Activated CD8-positive, alpha-beta memory T cell treated with anti-CD3 and anti-CD28 coated beads, Interleukin-2, amount 50 U/mL, for 24 hours (primary cell): Measurements from ENCODE around the gene CHPF.

Experiments used
- DNase-seq: peaks from one replicate; pipeline ENCODE4 v3.0.0-alpha.2; 2020; ENCODE audit errors: extremely low read depth

CHPF gene

GRCh38 chr2:219533930-219534661 is 9.5 kb downstream of the CHPF start:
- DNase-seq = no peak

- DNase-seq = no peak
These were observed 11.3 kb downstream of the CHPF start for GRCh38 chr2:219532378-219532649.

- DNase-seq = no peak
These were observed 11.8 kb downstream of the CHPF start for GRCh38 chr2:219531639-219532377.

DNA sequence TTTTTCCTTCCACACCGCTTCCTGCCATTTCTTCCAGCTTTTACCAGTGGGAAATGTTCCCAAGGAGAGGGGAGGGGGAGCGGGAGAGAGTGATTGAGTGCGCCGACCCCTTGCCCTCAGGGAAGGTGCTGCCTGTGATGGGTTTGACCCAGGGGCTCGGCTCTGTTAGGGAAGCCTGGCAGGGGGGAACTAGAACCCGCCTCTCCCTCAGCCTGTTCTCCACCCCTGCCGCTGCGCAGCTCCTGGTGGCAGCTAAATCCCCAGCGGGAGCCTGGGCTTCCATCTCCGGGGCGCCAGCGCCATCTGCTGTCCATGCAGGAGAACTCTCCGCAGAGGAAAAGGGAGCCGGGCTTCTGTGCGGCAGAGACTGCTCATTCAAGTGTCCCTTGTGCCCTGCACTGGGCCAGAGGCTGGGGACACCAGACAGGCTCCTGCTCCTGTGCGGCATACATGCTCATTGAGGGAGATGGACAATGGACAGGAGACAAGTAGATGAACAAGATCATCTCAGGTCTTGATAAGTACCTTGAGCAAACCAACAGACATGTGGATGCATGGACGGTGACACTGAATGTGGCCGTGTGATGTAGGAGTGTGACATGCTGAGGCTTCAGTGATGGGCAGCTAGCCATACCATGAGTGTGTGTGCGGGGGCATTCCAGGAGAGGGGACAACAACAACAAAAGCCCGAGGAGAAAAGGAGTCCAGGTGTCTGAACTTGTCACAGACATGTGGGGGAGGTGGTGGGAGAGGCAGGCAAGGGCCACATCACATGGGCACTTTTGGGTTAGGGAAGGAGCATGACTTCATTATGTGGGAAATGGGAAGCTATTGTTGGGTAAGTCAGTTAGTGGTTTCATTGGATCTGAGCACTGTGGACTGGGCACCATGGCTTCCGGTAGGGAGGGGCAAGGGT is 13.3 kb downstream of the CHPF start:
- DNase-seq = peak; percentile 55

DNA sequence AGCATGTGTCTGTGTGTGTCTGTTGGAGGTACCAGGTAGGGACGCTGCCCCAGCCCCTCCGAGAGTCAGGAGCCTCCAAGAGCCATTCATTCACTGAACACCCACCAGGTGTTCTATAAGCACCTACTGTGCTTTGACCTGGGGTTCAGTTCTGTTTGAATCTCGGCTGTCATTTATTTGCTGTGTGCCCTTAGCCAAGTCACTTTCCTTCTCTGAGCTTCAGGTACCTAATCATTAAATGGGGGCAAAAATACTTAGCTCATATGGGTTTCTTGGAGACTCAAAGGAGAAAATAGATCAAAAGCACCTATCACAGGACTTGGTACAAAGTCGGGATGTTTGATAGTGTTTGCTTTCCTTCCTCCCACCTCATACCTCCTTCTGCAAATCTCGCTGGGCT is 16.1 kb downstream of the CHPF start:
- no peak for DNase-seq

DNA sequence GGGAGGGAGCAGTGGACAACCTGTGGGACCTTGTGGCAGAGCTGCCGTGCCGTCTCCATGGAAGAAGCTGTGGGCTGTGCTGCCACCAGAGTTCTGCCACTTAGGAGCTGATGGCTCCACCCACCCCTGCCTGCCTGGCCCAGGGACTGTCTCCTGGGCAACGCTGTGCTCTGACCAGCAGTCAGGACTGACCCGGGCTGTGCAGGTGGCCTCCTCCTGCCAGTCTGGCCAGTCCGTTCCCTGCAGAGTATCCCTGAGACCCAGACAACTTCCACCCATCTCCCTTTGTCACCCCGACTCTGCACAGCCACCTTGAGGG is 16.6 kb downstream of the CHPF start:
- no peak for DNase-seq

GRCh38 chr2:219526320-219527075 is 17.1 kb downstream of the CHPF start:
- no peak for DNase-seq

DNA sequence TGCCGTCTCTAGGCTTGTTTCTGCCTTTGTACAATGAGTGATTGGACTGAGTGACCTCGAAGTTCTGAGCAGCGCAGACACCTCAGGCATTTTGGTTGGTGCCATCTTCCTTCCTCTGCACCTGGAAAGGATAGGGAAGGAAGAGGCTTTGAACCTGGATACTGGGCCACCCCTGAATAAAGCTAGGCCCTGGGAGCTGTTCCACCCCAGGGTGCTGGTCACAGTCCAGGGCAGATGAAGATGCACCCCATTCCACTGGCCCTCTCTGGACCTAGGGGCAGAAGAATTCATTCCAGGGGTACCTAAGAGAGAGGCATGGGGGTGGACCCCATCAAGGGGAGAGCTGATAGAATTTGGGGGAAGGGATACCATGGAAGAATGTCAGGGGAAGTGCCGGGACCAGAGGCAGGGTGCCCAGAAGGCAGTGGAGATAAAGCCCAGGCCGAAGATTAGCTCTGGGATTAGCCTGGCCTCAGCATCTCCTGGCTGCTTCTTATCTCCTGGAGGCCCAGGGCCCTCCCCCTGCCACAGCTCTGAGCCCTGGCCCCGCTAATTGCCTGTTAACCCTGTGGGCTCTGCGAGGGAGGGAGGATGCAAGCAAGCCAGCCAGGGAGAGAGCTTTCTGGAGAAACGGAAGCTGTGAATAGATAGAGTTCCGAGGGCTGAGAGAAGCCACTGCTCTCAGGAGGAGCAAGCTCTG is 17.9 kb downstream of the CHPF start:
- no peak for DNase-seq

DNA sequence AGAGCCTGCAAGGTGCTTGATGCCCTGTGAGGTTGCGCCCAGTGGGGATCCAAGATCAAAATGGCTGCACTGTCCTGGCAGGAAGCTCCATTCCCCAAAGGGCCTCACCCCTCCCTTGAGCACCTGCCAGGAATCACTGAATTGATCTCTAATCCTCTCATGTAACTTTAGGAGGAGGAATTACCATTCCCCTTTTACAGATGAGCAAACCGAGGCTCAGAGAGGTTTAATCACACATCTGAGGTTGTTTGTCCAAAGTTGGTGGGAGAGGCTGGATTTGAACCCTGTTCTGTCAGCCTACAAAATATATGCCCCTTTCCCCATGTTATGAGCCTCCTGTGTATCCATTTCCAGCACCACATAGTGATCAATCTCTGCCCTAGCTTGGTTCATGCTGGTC is 18.8 kb downstream of the CHPF start:
- no peak for DNase-seq

DNA sequence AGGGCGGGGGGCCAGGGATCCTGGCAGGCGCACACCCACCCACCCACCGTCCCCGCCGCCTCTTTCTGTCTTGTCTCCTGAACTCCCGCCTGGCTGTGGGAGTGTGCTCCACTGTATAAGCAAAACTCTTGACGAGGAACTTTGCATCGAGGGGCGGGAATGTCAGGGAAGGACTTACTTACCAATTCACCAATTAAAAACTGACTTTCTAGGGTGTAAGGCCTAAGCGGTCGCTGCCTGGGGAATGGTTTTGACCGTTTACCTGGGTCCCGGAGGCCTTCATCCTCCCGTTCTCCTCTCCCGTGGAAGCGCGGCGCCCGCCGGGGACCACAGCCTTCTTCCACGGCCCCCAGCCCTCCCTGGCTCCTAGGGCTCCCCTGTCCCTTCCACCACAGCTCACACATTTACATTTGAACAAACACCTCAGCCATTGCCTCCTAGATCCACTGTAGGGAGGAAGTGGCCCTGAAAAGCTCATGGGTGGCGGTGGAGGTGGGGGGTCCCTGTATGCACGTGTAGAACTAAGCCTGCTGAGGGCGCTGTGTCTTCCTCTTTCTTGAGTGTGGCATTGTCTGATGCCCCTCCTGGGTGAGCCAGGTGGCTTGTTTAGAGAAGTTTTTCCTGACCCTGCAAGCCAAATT is 20.5 kb downstream of the CHPF start:
- no peak for DNase-seq

GRCh38 chr2:219522111-219523030 is 21.2 kb downstream of the CHPF start:
- no peak for DNase-seq

DNA sequence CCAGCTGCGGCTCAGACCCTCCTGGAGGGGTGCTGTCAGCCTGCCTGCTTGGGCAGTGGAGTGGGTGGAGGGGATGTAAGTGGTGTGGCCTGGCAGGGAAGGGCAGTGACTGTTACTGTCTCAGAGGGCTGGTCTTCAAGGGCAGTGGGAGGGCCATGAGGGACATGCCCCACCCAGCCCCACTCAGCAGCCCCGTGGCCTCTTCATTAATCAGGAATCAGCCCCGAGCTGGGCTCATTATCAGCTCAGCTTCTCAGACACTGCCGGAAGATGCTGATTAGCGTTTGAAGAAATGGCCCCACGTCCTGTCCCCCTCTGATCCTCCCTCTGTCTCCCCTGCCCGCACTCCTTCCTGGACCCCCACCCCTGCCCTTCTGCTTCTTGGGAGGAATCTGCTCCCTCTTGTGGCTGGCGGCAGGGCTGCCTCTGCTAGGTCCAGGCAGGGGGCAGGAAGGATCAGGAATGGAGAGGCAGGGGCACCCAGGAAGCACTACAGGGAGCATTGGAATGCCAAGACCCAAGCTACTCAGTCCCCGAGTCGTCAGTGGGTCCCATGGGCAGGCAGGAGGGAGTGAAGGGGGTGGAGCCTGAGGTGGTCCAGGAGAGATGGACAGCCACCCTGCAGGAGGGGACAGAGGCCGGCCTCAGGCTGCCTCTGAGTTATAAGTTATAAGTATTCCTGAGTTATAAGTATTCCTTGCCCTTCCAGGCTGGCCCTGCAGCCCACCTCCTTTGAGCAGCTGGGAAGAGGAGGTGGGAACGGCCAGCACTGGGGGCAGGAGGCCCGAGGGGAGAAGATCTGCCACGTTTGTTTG is 22.3 kb downstream of the CHPF start:
- DNase-seq = no peak

- no peak for DNase-seq
These were observed 23.5 kb downstream of the CHPF start for GRCh38 chr2:219520079-219520478.

GRCh38 chr2:219519526-219519916 is 24.1 kb downstream of the CHPF start:
- DNase-seq = no peak

DNA sequence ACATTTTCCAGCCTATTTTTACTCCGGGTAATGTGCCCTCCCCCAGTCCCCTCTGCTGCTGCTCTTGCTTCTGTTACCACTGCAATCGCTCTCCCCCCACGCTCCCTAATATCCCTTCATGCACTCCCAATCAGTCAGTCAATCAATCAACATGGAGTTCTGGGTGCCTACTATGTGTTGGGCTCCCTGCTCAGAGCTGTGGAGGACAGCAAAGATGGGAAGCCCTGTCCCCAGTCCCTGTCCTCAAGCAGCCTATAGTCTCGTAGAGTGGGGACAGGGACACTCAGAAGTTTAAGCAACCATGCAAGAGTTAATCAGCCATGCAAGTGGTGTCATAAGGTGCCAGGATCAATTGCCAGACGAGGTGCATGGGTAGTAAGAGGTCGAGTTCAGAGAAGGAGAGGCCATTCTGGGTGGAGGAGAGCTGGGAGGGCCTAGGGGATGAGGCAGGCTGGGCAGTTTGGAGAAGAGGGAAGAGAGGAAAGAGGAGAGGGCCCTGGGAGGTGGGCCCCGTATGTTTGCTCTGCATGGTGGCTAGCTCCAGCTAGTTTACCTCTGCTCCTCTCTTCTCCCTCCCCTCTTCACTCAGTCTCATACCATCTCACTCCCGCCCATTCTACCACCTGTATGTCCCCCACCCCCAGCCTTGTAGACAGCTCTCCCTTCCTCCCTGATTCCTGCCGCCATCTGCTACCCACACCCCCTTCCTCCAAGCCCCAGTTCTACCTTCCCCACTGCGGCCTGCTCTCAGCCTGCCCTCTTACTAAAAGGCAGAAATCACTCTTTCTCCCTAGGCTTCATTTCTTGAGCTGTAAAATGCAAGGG is 25.4 kb downstream of the CHPF start:
- no peak for DNase-seq

GRCh38 chr2:219516888-219517287 is 26.7 kb downstream of the CHPF start:
- DNase-seq = no peak

DNA sequence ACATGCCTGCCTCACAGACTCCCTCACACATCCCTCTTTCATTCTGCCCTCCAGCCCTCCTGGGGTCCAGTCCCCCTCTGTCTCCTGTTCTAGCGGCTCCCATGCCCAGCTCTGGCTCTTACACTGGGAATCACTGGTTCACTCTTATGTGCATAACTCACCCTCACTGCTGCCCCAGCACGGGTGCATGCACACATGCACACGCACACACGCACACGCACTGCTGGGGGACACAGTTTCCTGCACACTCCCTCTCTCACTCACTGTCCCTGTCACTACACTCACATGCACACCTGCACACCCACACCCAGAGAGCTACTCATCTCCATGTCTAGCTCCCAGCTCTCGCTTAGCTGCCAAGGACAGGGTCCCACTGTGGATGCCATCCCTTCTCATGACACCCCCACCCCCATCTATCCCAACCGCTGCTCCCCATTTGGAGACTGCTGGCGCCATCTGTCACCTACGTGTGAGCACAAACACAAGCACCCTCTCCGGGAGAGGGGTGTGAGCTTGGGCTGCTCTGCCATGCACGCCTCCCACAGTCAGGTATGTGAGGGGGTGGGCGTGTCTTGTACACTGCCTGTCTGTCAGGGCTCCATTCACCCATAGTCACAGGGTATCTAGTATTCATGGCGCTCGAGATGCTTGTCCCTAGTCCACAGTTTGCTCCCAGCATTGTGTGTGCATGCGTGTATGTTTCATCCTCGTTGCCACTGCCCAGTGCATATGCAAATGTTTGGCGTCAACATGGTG is 27.6 kb downstream of the CHPF start:
- no peak for DNase-seq
